Measurements from ENCODE around the gene PAK1.
"Not testable (repeated sequence)": the region's sequence is repeated elsewhere in the genome, so short reads cannot be mapped to it uniquely, and the experiment has no call there.

Gene PAK1

DNA sequence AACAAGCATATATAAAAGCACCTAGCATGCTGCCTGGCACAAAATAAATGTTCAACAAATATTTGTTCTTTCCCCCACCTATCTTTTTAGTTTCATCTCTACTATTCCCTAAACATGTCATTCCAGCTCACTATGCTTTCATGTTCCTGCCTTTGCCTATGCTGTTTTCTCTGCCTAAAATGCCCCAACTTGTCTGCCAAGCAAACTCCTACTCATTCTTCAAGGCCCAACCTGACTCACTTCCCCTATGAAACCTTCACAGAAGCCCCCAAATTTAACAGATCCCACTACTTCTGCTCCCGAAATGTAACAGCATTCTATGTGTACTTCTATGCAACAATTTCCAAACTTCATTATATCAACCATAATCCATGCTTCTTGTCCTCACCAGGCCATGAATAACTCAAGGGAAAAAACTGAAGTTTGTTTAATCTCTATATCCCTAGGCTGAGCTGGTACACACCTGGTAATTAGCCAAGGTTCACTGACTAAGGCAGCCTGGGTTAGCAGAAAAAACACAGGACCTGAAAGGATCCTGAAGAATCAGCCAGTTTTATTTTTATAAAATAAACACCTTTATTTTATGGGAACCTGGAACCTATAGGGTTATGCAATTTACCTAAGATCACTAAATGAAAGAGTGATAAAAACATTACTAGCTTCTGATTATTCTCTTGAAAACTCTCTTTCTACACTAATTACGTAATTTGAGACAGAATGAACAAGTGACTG is 72.2 kb downstream of the PAK1 start:
- DNase-seq = peak; percentile 69

DNA sequence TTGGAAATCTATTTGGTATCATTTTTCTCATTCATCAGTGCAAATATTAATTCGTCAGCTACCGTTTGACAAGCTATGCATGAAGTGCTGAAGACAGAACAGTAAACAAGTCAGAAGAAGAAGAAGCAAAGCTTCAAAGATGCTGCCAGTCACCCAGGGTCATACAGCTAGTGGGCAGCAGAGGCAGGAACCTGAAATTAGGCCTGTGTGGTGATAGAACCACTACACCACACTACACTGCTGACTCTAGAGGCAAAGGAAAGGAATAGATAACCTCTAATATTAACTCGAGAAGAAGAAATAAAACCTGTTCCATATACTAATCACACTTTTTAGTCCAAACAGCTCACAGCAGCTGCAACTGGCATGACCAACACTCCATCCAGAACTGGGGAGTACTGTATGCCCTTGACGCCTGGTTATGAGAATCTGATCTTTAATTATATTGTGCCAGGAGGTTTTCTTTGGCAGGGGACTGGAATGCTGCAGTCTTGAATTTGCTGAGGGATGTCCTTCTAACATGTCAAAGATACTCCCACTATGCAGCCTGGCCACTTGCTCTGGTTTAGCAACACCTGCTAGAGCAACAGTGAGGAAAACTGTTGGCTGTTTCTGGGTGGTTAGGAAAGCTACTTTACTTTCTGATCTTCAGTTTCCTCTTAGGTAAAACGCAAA is 73.0 kb downstream of the PAK1 start:
- DNase-seq = no peak

DNA sequence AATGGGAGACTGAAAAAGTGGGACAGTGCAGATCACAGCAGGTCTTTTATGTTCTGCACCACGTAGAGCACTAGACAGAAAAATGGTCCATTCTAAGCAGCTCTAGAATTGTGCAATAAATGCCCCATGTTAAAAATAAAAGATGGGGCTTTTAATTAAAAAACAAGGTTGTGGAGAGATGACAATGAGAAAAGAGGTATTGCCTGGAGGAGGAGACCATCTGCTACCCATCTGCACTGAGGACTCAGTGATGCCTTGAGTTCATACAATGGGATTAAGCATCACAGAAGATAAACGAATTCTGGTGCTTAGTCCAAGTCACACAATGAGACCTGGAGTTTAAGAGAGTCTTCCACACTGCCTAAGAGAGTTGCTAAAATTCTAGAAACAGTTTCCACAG is 73.6 kb downstream of the PAK1 start:
- no peak for DNase-seq

DNA sequence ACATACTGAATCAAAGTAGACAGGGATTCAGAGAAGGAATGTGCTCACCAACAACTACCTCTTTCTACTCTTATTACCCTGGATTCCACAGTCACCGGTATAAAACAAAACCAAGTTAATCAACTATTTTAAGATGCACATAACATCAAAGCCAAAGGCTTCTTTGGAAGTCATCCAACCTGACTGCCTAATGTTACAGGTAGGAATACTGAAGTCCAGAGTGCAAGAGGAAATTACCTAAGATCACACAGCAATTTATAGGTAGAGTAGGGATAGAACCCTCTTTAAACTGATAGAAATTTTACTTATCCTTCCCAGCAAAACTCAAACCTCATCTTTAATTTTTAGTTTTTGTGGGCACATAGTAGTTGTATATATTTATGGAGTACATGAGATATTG is 76.3 kb downstream of the PAK1 start:
- no peak for DNase-seq

DNA sequence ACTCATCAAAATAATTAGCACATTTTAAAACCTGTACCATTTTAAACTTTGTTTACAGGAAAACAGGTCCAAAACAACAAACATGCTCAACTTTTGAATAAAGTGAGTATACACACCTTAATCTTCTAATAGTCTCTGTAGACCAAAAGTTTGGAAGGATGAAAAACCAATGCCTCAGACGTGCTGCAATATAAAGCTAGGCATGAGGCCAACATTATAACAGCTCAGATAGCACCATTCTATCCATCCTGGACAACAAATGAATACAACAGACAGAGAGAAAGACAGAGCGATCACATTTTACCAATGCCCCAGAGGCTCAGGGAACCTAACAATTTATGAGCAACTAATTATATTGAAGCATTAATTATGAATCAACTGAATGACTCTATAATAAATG is 77.0 kb downstream of the PAK1 start:
- no peak for DNase-seq

DNA sequence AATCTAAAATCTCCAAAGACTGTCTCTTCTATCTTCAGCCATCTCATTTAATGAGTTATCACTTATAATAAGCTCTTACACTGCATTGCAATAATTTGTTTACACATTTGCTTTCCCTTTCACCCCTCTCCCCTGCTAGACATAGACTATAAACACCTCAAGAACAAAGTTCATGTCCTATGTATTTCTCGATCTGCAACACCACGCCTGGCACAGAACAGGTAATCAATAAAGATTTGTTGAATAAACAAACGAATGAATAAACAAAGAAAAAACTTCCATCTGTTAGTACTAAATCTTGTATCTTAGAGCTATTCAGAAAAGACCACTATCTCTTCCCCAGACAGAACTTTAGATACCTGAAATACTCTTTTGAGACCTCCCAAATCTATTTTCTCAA is 77.6 kb downstream of the PAK1 start:
- DNase-seq = no peak

DNA sequence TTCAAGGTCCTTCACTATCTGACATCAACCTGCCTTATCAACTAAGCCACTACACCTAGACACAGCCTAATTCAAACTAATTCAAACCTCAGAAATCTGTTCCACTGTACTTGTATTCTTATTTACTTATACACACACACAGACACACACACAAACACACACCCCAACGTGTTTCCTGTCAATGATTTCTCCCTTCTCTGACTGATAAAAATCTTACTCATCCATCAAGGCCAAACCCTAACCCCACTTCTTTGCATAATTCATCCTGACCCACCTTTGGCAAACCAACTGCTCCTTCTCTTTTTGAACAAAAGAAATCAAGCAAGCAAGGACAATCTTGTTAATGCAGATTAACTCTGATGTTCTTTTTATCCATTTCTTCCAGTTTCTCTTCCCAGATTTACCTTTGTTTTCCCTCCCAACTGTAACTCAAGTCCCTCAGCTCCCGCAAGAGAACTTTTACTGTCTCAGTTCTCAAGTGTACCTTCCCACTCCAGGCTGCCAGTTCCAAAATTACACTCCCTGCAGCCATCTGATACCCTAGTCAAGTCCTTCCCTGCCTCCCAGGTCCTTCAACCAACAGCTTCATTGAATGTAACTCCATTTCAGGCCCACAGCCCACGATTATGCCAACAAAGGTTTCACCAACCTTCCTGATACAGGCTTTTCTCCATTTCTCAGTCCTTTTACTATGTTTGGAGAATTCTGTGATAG is 78.3 kb downstream of the PAK1 start:
- no peak for DNase-seq

DNA sequence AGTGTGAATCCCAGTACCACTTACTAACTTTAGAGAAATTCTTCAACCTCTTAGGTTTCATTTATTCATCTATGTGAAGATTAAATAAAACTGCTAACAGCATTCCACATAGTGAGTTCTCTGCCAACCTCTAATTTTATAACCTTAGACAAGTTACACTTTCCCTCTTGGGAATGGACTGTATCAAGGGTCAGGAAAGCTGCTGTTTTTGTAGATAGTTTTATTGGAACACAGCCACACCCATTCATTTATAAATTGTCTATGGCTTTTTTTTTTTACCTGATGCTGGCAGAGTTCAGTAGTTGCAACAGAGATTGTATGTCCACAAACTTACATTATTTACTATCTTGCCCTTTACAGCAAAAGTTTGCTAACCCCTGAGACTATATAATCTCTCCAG is 81.1 kb downstream of the PAK1 start:
- DNase-seq = no peak

DNA sequence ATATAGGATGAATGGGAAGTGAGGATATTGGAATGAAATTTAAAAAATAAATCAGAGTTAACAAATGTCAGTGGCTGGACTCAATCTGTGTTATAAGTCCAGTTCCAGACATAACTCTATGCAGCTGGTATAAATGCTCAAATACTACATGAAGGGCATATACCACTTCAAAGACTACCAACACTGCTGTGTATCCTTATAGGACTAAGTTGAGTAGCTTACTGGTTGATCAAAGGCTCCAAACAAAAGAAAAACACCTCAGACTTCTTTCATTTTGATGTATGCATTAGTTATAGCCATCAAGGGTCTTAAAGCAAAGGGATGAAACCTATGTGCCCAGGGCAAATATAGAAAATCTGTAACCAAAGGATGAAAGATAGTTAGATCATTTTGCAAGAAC is 86.2 kb downstream of the PAK1 start:
- DNase-seq = no peak

DNA sequence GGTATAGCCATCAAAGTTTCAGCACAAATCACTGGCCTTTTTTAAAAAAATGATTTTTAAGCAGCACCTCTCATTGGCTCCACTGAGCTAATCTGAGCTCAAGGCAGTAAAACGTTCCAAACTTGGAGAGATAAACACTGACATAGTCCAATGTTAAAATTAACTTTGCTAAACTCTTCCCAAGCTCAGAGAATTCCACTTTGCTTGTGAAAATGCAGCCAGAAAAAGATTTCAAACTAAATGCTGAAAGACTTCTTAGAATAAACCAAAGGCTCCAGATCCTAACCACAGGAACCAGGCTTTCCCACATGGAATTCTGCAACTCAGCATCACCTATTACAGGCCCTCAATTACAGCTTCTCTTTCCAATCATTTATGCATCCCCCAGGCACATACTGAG is 87.7 kb downstream of the PAK1 start:
- no peak for DNase-seq

DNA sequence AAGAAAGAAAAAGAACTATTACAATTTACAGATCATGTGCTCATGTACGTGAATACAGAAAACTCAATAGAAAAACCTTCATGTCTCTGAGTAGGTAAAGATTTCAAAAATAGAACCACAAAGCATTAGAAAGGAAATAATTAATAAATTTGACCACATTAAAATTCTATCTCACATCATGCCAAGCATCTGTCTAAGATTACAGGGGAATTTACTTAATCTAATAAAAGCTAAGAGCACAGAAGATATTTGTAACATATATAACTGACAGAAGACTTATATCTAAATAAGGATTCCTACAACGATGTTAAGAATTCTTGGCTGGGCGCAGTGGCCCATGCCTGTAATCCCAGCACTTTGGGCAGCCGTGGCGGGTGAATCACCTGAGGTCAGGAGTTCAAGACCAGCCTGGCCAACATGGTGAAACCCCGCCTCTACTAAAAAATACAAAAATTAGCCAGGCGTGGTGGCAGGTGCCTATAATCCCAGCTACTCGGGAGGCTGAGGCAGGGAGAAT is 88.6 kb downstream of the PAK1 start:
- DNase-seq = not testable (repeated sequence)

DNA sequence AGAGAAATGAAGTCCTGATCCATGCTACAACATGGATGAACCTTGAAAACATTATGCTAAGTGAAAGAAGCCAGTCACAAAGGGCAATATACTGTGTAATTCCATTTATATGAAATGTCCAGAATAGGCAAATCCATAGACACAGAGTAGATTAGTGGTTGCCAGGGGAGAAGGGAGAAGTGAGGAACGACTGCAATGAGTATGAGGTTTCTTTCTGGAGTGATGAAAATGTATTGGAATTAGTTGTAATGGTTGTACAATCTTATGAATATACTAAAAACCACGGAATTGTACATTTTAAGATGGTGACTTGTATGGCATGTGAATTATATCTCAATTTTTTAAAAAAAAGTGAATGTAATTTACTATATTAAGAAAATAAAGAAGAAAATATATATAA is 89.3 kb downstream of the PAK1 start:
- no peak for DNase-seq

DNA sequence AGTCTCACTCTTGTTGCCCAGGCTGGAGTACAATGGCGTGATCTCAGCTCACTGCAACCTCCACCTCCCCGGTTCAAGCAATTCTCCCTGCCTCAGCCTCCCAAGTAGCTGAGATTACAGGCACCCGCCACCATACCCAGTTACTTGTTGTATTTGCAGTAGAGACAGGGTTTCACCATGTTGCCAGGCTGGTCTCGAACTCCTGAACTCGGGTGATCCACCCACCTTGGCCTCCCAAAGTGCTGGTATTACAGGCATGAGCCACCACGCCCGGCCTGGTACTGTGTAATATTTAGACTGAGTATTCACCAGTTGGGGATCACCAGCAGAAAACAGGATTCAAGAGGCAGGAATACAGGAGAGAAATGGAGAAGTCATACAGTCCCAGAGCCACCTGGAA is 90.5 kb downstream of the PAK1 start:
- not testable (repeated sequence) for DNase-seq

DNA sequence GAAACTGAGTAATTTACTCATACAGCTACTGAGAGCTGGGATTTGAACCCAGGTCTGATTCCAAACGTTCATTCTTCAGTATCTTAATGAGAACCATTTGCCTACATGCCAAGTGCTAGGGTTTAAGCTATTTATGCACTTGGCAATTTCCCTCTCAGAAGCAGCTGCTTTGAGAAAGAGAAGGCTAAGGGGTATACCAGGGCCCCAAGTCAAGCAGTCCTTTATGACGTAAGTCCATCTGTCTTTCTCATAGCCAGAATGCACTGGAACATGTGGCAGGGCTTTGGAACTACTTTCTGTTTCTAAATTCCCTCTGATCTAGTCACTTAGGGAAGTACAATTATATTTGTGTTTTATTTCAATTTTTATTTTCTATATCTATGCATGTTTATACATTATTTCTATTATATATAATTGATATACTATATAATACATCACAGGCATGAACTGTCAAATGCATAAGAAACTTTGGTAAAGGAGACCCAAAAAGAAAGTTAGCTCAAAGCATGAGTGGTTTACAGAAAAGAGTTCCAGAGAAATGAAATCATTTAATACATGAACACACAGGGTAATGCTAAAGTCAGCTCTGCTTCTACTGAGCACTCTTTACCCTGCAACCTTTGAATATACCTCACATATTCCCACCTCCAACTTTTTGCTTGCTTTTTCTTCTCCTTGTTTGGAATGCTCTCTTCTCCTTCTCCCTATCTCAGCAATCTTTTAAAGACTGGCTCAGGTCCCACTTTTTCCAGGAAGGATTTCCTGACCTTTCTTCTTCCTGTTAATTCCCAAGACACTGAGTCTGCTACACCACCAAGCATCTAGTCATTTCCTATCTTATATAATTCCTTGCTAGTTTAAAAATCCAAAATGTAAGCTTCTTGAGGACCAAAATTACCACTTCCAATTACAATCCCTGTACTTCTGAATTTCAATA is 91.9 kb downstream of the PAK1 start:
- DNase-seq = no peak

DNA sequence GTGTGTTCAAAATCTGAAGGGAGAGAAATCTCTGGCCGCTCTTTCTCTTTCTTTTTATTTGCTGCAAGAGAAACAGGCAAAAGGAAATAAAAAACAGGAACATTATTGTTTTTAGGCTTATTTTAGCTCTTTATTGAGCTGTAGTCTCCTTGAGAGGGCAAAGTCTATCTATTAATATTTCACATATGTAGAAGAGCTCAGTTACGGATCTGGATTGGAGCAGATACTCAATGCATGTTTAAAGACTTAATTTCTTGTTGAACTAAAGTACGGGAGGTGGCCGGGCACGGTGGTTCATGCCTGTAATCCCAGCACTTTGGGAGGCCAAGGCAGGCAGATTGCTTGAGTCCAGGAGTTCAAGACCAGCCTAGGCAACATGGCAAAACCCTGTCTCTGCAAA is 94.0 kb downstream of the PAK1 start:
- no peak for DNase-seq

DNA sequence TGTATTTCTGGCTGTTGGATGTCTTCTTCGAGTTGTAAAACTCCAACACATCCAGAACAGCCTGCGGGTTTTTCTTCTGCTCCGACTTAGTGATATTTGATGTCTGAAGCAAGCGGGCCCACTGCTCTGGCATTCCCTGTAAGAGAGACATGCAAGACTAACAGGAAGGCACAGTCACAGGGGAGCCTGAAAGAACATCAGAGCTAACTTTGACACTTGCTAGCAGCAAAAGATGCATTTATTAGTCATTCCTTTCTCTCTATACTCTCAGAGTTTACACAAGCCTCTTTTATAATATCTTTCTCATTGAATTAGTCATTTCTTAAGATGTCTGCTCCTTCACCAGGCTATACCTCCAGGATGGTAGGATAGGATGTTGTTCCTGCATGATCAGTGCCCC is 94.6 kb downstream of the PAK1 start:
- no peak for DNase-seq

DNA sequence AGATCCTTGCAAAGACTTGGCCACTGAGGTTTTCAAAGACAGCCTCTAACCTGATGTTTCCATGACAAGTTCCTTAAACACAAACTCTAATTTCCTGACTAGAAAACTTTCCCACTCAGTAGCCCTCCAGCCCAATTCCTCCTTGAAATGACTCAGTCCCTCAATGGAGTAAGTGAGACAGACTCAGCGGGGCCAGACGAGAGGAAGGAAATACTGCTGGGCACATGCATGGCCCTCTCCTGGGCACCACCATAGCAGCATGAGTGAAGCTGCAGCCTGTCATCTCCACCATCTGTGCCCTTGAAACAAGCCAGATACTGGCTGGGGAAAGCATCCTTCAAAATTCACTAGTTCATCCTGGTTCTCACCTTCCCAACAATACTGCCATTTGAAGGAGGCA is 96.2 kb downstream of the PAK1 start:
- DNase-seq = no peak

DNA sequence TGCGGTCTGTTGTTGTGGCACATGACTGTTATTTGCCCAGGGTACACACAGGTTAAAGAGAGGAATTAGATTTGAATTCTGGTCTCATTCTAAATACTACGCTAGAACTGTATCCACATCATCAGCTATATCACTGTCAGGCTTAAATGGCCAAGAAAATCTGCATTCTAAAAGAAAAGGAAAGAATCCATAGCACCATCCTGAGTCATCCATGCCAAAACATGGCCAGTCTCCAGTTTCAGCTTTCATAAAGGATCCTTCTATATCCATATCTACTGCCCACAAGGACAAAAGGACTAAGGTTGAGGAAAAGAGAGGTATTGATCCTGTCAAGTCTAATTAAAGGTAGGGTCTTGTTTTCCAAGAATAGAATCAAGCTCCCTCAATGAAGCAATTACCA is 98.8 kb downstream of the PAK1 start:
- no peak for DNase-seq

DNA sequence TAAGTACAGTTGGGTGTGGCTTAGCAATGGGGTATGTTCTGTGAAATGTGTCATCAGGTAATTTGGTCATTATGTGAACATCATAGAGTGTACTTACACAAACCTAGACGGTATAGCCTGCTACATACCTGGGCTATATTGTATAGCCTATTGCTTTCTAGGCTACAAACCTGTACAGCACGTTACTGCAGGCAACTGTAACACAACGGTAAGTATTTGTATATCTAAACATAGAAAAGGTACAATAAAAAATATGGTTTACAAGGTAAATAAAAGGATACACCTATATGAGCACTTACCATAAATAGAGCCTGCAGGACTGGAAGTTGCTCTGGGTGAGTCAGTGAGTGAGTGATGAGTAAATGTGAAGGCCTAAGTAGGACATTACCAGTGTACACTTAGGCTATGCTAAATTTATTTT is 99.3 kb downstream of the PAK1 start:
- no peak for DNase-seq

DNA sequence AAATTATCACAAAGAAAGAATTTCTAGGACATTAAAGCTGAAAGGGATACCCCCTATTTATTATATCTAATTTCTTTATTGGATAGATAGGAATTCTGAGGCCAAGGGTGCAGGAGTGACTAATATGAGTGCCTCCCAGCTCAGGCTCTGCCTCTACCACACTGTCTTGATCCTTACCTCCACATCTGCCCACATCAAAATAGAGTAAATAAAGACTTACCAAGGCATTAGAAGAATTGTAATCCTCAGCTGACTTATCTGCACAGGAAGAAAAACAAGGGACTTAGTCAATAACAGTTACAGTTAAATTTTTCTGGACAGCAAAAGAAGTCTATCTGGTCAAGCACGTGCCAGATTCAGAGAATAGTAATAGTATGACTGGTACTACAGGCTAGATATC is 99.8 kb downstream of the PAK1 start:
- DNase-seq = no peak

DNA sequence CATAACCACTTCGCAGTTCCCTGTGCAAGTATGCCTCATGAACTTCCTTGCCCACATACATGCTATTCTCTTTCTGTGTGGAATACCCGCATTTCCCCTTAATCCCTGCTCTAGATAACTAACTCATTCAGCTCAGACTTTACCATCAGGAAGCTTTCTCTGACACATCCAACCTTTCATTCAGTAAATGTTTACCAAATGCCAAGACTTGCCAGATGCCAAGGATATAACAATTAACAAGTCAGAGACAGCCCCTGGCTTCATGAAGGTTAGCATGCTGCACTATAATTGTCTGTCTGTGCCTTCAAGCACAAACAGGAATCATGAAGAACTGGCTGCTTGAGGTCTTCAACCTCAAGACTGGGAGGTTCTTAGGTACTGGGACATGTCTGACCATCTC is 101.2 kb downstream of the PAK1 start:
- no peak for DNase-seq

DNA sequence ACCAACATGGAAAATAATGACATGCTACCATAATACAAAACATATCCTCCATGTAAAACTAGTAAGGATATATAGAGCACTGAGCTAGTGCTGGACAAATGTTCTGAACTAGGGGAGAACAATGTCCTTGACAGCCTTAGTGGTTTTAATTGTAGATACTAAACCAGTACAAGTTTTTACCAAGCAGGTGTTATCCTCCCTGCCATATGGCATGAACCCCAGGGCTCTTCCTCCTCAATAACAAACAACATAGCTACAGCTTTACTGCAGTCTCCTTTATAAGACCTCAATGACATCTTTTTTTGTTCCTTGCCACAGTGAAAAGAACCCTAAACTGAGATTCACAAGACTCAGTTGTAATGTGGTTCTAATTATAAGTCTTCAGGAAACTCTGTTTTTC is 102.2 kb downstream of the PAK1 start:
- DNase-seq = no peak

DNA sequence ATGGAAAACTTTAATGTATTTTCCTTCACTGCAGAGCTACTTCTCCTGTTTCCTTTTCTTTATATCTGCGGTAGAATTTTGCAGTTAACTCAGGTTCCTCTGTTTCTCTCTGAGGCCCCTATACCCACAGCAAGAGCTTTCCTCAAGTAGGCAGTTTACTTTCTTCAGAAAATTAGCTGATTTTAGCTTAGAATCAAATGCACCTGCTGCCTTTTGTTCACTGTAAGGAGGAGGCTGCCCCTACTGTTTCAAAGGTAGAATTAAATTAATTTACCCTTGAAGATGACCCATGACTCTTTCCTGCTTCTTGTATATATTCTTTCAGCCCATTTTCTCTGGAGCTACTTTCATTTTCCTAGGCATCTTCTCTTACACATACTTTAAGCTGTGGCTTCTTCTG is 103.7 kb downstream of the PAK1 start:
- DNase-seq = no peak

Measured in NCI-H748 treated with DMSO at 0.1 percent for 48 hours (cell line).